Tibial nerve (tissue), 4 donors: ENCODE data around the gene GDAP1L1. TPM values are rescaled to one million over a fixed set of nuclear protein-coding genes. Genes with fewer than 3 reads are reported as not detected.

Experiments
- DNase-seq, 2 donors: peaks; one replicate each; pipeline ENCODE4 v3.0.0-alpha.2; 2019; ENCODE audit warnings: low spot score in 2 of 2
- H3K27ac ChIP-seq, 4 donors: fragments of 200-600 bp; sonication (generic) in 3 of 4; one replicate each; pipeline ENCODE4 v1.5.1; 2017 to 2019; ENCODE audit warnings: mild to moderate bottlenecking in 1 of 4
- H3K27me3 ChIP-seq, 2 donors: fragments of 200-600 bp; sonication (generic) in 1 of 2; one replicate each; pipeline versions ENCODE4 v1.5.1 to v1.6.0; 2017 to 2019
- H3K36me3 ChIP-seq, 3 donors: fragments of 200-600 bp; sonication (generic); one replicate each; pipeline ENCODE4 v1.5.1; 2018 to 2019
- H3K4me1 ChIP-seq, 4 donors: fragments of 200-600 bp; sonication (generic) in 3 of 4; one replicate each; pipeline ENCODE4 v1.5.1; 2017 to 2019
- H3K4me3 ChIP-seq, 4 donors: fragments of 200-600 bp; sonication (generic) in 3 of 4; one replicate each; pipeline ENCODE4 v1.5.1; 2017 to 2019; ENCODE audit warnings: mild to moderate bottlenecking in 1 of 4, moderate library complexity in 1 of 4
- H3K9me3 ChIP-seq, 4 donors: fragments of 200-600 bp; sonication (generic) in 3 of 4; one replicate each; pipeline ENCODE4 v1.5.1; 2017 to 2019
- CTCF ChIP-seq, 5 experiments: fragments of 200-600 bp in 3 of 5; fragments of 450-650 bp in 2 of 5; sonication (generic) in 3 of 5; IDR thresholded peaks; one replicate each; pipeline ENCODE4 v1.5.1; 2016 to 2019; ENCODE audit warnings: antibody characterized with exemption in 5 of 5, mild to moderate bottlenecking in 3 of 5, moderate library complexity in 2 of 5
- EP300 ChIP-seq, 2 donors: sonication (generic); formaldehyde crosslinking; IDR thresholded peaks; one replicate each; pipeline ENCODE4 v1.6.1; 2017; ENCODE audit warnings: antibody characterized with exemption in 2 of 2, mild to moderate bottlenecking in 1 of 2
- POLR2A ChIP-seq, 2 donors: fragments of 450-650 bp; IDR thresholded peaks; one replicate each; pipeline ENCODE4 v1.6.1; 2017; ENCODE audit warnings: antibody characterized with exemption in 2 of 2, mild to moderate bottlenecking in 2 of 2, moderate library complexity in 2 of 2
- WGBS, 2 donors: methylation state at CpG; one replicate each; pipeline ENCODE4 v1.1.5; 2018; 5-methylcytosine and 5-hydroxymethylcytosine counted together
- total RNA-seq, 4 donors: library from RNA; depleted of rRNA; stranded (reverse); fragments of >200 nt; gene quantifications; one replicate each; pipeline ENCODE4 v1.1.0, GENCODE V29; 2016

Gene GDAP1L1
- total RNA-seq, 4 donors from 2014 or later = not detected

- 61 to 68% methylated on average over 4 to 5 of the region's 5 CpGs for WGBS, 2 donors
- no peak for DNase-seq
These were observed 17.2 kb downstream of the GDAP1L1 start for GRCh38 chr20:44264287-44264686.

GRCh38 chr20:44268802-44269201, 21.7 kb downstream of the GDAP1L1 start:
- H3K36me3 ChIP-seq = peaks cover 0 to 43% (median 0%) of the 10 kb centered on the region in 3 donors
- H3K27ac ChIP-seq = no peak overlapping the region
- WGBS, 2 donors = 93 to 95% methylated on average over 5 of the region's 5 CpGs
- H3K4me3 ChIP-seq = no peak overlapping the region
- DNase-seq = no peak
- TF ChIP-seq EP300 (IDR thresholded peaks at IDR 0.05) (no peak), POLR2A (IDR thresholded peaks at IDR 0.05) (no peak), CTCF (IDR thresholded peaks at IDR 0.05) (no peak)
- no peaks in the 10 kb centered on the region for H3K4me1 ChIP-seq
- peaks cover 0 to 6% (median 0%) of the 10 kb centered on the region in 4 donors for H3K9me3 ChIP-seq
- no peaks in the 10 kb centered on the region for H3K27me3 ChIP-seq

More at GRCh38 chr20:44264287-44264686, 17.2 kb downstream of the GDAP1L1 start:
- Histone ChIP-seq H3K27me3 (no peaks in the 10 kb centered on the region), H3K9me3 (peaks cover 0 to 3% (median 0%) of the 10 kb centered on the region in 4 donors), H3K4me1 (no peaks in the 10 kb centered on the region), H3K27ac (no peak overlapping the region), H3K4me3 (no peak overlapping the region), H3K36me3 (peaks cover 0 to 7% (median 0%) of the 10 kb centered on the region in 3 donors)
- TF ChIP-seq CTCF (IDR thresholded peaks at IDR 0.05) (no peak), EP300 (IDR thresholded peaks at IDR 0.05) (no peak), POLR2A (IDR thresholded peaks at IDR 0.05) (no peak)

- peaks cover 0 to 47% (median 0%) of the 10 kb centered on the region in 3 donors for H3K36me3 ChIP-seq
- WGBS, 2 donors = 45 to 53% methylated on average over 14 of the region's 14 CpGs
- no peaks in the 10 kb centered on the region for H3K27me3 ChIP-seq
- TF ChIP-seq POLR2A (IDR thresholded peaks at IDR 0.05) = no peak
- no peak for TF ChIP-seq EP300 (IDR thresholded peaks at IDR 0.05)
- no peak for TF ChIP-seq CTCF (IDR thresholded peaks at IDR 0.05)
- H3K4me3 ChIP-seq = no peak overlapping the region
- no peaks in the 10 kb centered on the region for H3K4me1 ChIP-seq
- no peak for DNase-seq
- H3K9me3 ChIP-seq = peaks cover 0 to 6% (median 0%) of the 10 kb centered on the region in 4 donors
- H3K27ac ChIP-seq = no peak overlapping the region
These were observed 25.0 kb downstream of the GDAP1L1 start for GRCh38 chr20:44271915-44272663.

GRCh38 chr20:44273231-44274215, 26.4 kb downstream of the GDAP1L1 start:
- Histone ChIP-seq H3K4me3 (no peak overlapping the region), H3K4me1 (no peaks in the 10 kb centered on the region), H3K27me3 (no peaks in the 10 kb centered on the region), H3K27ac (no peak overlapping the region), H3K9me3 (peaks cover 0 to 6% (median 0%) of the 10 kb centered on the region in 4 donors), H3K36me3 (peaks cover 0 to 51% (median 0%) of the 10 kb centered on the region in 3 donors)
- no peak for DNase-seq
- TF ChIP-seq EP300 (IDR thresholded peaks at IDR 0.05) (no peak), POLR2A (IDR thresholded peaks at IDR 0.05) (no peak), CTCF (IDR thresholded peaks at IDR 0.05) (no peak)
- 85 to 89% methylated on average over 10 of the region's 10 CpGs for WGBS, 2 donors
